DND-41 (cell line): Measurements from ENCODE around the gene GET4.

Source experiments
- CTCF ChIP-seq: IDR thresholded peaks from 2 replicates; pipeline ENCODE4 v1.5.1; 2012; ENCODE audit warnings: borderline replicate concordance, low read length, moderate library complexity, mild to moderate bottlenecking; ENCODE audit not compliant: poor library complexity, severe bottlenecking; ENCODE audit errors: extremely low read depth
- EZH2 ChIP-seq: IDR thresholded peaks from 3 replicates; pipeline ENCODE4 v1.6.1; 2012; ENCODE audit warnings: borderline replicate concordance, low read depth, mild to moderate bottlenecking, moderate library complexity, low read length, inconsistent platforms; ENCODE audit not compliant: severe bottlenecking

GRCh38 chr7:934469-935163, 58.3 kb downstream of the GET4 start:
- no peak for TF ChIP-seq CTCF
- TF ChIP-seq EZH2 = no peak
